ENCODE measurements around the gene COCH. TPM values are rescaled to one million over a fixed set of nuclear protein-coding genes. Genes with fewer than 3 reads are reported as not detected.

The COCH gene
- total RNA-seq, 1 experiment from 2014 or later = 6.7 TPM

DNA sequence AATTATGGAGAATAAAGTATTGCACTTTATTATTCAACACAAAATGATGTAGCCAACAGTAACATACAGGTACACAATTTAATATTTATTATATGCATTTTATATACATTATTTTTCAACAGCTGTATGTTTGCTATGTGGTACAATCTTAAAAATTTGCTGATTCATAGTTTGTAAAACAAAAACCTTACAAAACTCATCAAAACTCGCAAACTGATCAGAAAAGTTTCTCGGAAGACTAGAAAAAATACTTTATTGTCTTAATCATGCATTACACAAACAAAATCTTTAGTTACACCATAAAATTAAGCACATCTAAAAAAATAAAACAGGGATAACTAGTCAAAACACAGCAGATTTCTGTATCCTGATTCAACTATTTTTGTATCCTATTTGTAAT lies 19.5 kb downstream of the COCH start:
- TF ChIP-seq JUND (IDR thresholded peaks at IDR 0.05) (no peak), RAD21 (IDR thresholded peaks at IDR 0.05; ENCODE audit: low read depth) (no peak), SP1 (IDR thresholded peaks at IDR 0.05; ENCODE audit: low read depth) (no peak), CBX3 (IDR thresholded peaks at IDR 0.05; ENCODE audit: low read depth) (no peak), YY1 (IDR thresholded peaks at IDR 0.05; ENCODE audit: extremely low read depth, insufficient replicate concordance, low read depth, low read length) (no peak), ATF3 (IDR thresholded peaks at IDR 0.05) (no peak), ZFX (IDR thresholded peaks at IDR 0.05) (no peak), FOSL1 (IDR thresholded peaks at IDR 0.05; ENCODE audit: low read depth) (no peak), POLR2A (IDR thresholded peaks at IDR 0.05; ENCODE audit: borderline replicate concordance, extremely low read depth, insufficient read depth, insufficient read length) (no peak), SIN3A (IDR thresholded peaks at IDR 0.05; ENCODE audit: low read depth) (no peak), EGR1 (IDR thresholded peaks at IDR 0.05; ENCODE audit: low read depth) (no peak), SRF (IDR thresholded peaks at IDR 0.05; ENCODE audit: low read depth) (no peak), EZH2 (IDR thresholded peaks at IDR 0.05) (no peak), REST (IDR thresholded peaks at IDR 0.05; ENCODE audit: low read depth) (no peak), ZNF274 (IDR thresholded peaks at IDR 0.05; ENCODE audit: low read depth, low read length) (no peak)
- TF ChIP-seq, protein P1, sequence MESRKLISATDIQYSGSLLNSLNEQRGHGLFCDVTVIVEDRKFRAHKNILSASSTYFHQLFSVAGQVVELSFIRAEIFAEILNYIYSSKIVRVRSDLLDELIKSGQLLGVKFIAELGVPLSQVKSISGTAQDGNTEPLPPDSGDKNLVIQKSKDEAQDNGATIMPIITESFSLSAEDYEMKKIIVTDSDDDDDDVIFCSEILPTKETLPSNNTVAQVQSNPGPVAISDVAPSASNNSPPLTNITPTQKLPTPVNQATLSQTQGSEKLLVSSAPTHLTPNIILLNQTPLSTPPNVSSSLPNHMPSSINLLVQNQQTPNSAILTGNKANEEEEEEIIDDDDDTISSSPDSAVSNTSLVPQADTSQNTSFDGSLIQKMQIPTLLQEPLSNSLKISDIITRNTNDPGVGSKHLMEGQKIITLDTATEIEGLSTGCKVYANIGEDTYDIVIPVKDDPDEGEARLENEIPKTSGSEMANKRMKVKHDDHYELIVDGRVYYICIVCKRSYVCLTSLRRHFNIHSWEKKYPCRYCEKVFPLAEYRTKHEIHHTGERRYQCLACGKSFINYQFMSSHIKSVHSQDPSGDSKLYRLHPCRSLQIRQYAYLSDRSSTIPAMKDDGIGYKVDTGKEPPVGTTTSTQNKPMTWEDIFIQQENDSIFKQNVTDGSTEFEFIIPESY (IDR thresholded peaks at IDR 0.05; ENCODE audit: extremely low read depth, insufficient replicate concordance, low read length) = no peak
- Histone ChIP-seq H3K27ac (ENCODE audit: low read depth, low read length) (no peak overlapping the region), H4K20me1 (ENCODE audit: insufficient read depth) (no peaks in the 10 kb centered on the region), H3K79me2 (ENCODE audit: insufficient read depth, low read length) (0 out of 2 replicates have a peak, but pooled peaks cover 15% of the 10 kb centered on the region), H3K4me1 (ENCODE audit: control insufficient read depth in 1 of 2, insufficient read depth in 2 of 2, low read length in 2 of 2) (no peaks in the 10 kb centered on the region), H3K36me3 (ENCODE audit: control insufficient read depth in 1 of 2, insufficient read depth in 2 of 2, low read length in 2 of 2) (peaks cover 5 to 15% of the 10 kb centered on the region in 2 experiments; a peak in 2 of 4 replicates), H3K4me2 (ENCODE audit: low read length) (no peak overlapping the region), H3K9me2 (ENCODE audit: insufficient read depth) (no peaks in the 10 kb centered on the region), H3K9ac (ENCODE audit: low read length) (no peak overlapping the region), H3K27me3 (ENCODE audit: insufficient read depth, low read length) (no peaks in the 10 kb centered on the region), H3K9me3 (ENCODE audit: control insufficient read depth in 1 of 2, insufficient read depth in 1 of 2, low read depth in 1 of 2, low read length in 2 of 2) (no peaks in the 10 kb centered on the region), H2AFZ (ENCODE audit: low read depth, low read length, poor library complexity, severe bottlenecking) (no peak overlapping the region), H3K4me3 (replicated peaks in 1 of 2; ENCODE audit: low read depth in 1 of 2, low read length in 2 of 2) (no peak overlapping the region)
- ChIA-PET RAD21 (ENCODE audit: low non-redundant PET in 1 of 2, low total read pairs in 2 of 2, uncharacterized antibody in 2 of 2, unreplicated experiment in 2 of 2) (no interaction called here), CTCF (no interaction called here), POLR2A (no interaction called here)
- no TSS peak for BruUV-seq (replicated peaks)
- DNase-seq (ENCODE audit: low read depth, low spot score) (no peak), ATAC-seq (no peak)
- intact Hi-C loops (cut with micrococcal nuclease) = no loop called here

Data from HCT116 (cell line).